ENCODE measurements around the gene NUP42.

The NUP42 gene

GRCh38 chr7:23246555-23246954, 64.7 kb downstream of the NUP42 start, which contains the start of gene GPNMB:
TSS of gene GPNMB (plus strand) at chr7:23246775. CDS start at chr7:23246858, 83 bp downstream.
- peak within 1 kb of the TSS; percentile 48 to 63 for H3K4me3 ChIP-seq (ENCODE audit: low read length in 2 of 2)
- H3K4me1 ChIP-seq (ENCODE audit: control insufficient read depth in 2 of 2, insufficient read depth in 2 of 2, low read length in 2 of 2) = no peaks in the 10 kb centered on the region
- no peaks in the 10 kb centered on the region for H3K9me3 ChIP-seq (ENCODE audit: control insufficient read depth in 2 of 2, low read length in 2 of 2)
- peak within 1 kb of the TSS; percentile 32 to 38 for H3K9ac ChIP-seq (ENCODE audit: low read depth in 1 of 2, low read length in 2 of 2)
- no peaks in the 10 kb centered on the region for H3K36me3 ChIP-seq (ENCODE audit: control insufficient read depth in 2 of 2, insufficient read depth in 2 of 2, low read length in 2 of 2)
- peaks cover 14 to 22% of the 10 kb centered on the region in 2 donors for H3K27me3 ChIP-seq (ENCODE audit: control insufficient read depth in 2 of 2, insufficient read depth in 2 of 2, low read length in 2 of 2)
- peak within 1 kb of the TSS; percentile 56 to 57 for H3K27ac ChIP-seq (ENCODE audit: low read depth in 2 of 2, low read length in 2 of 2)

GRCh38 chr7:23247046-23247602, 65.3 kb downstream of the NUP42 start:
- Histone ChIP-seq H3K9me3 (ENCODE audit: control insufficient read depth in 2 of 2, low read length in 2 of 2) (no peaks in the 10 kb centered on the region), H3K27me3 (ENCODE audit: control insufficient read depth in 2 of 2, insufficient read depth in 2 of 2, low read length in 2 of 2) (peaks cover 14 to 22% of the 10 kb centered on the region in 2 donors), H3K36me3 (ENCODE audit: control insufficient read depth in 2 of 2, insufficient read depth in 2 of 2, low read length in 2 of 2) (no peaks in the 10 kb centered on the region), H3K27ac (ENCODE audit: low read depth in 2 of 2, low read length in 2 of 2) (peak overlapping the region; percentile 56 to 57), H3K9ac (ENCODE audit: low read depth in 1 of 2, low read length in 2 of 2) (peak overlapping the region; percentile 32 to 38), H3K4me1 (ENCODE audit: control insufficient read depth in 2 of 2, insufficient read depth in 2 of 2, low read length in 2 of 2) (no peaks in the 10 kb centered on the region), H3K4me3 (ENCODE audit: low read length in 2 of 2) (peak overlapping the region; percentile 48 to 63)

- Histone ChIP-seq H3K27me3 (ENCODE audit: control insufficient read depth in 2 of 2, insufficient read depth in 2 of 2, low read length in 2 of 2) (peaks cover 14 to 22% of the 10 kb centered on the region in 2 donors), H3K9ac (ENCODE audit: low read depth in 1 of 2, low read length in 2 of 2) (peak overlapping the region; percentile 6 to 38), H3K4me3 (ENCODE audit: low read length in 2 of 2) (peak overlapping the region; percentile 48 to 63), H3K36me3 (ENCODE audit: control insufficient read depth in 2 of 2, insufficient read depth in 2 of 2, low read length in 2 of 2) (no peaks in the 10 kb centered on the region), H3K9me3 (ENCODE audit: control insufficient read depth in 2 of 2, low read length in 2 of 2) (no peaks in the 10 kb centered on the region), H3K4me1 (ENCODE audit: control insufficient read depth in 2 of 2, insufficient read depth in 2 of 2, low read length in 2 of 2) (no peaks in the 10 kb centered on the region), H3K27ac (ENCODE audit: low read depth in 2 of 2, low read length in 2 of 2) (peak overlapping the region; percentile 56 to 57)
Observed at GRCh38 chr7:23247603-23248335, 65.9 kb downstream of the NUP42 start.

- Histone ChIP-seq H3K4me3 (ENCODE audit: low read length in 2 of 2) (no peak overlapping the region), H3K27me3 (ENCODE audit: control insufficient read depth in 2 of 2, insufficient read depth in 2 of 2, low read length in 2 of 2) (peaks cover 13 to 22% of the 10 kb centered on the region in 2 donors), H3K36me3 (ENCODE audit: control insufficient read depth in 2 of 2, insufficient read depth in 2 of 2, low read length in 2 of 2) (no peaks in the 10 kb centered on the region), H3K4me1 (ENCODE audit: control insufficient read depth in 2 of 2, insufficient read depth in 2 of 2, low read length in 2 of 2) (no peaks in the 10 kb centered on the region), H3K9me3 (ENCODE audit: control insufficient read depth in 2 of 2, low read length in 2 of 2) (no peaks in the 10 kb centered on the region), H3K27ac (ENCODE audit: low read depth in 2 of 2, low read length in 2 of 2) (no peak overlapping the region), H3K9ac (ENCODE audit: low read depth in 1 of 2, low read length in 2 of 2) (no peak overlapping the region)
Observed at GRCh38 chr7:23249486-23249885, 67.6 kb downstream of the NUP42 start.
